Activated T-cell treated with anti-CD3 and anti-CD28 coated beads, Interleukin-2, amount 50 U/mL, for 4 hours (primary cell): Measurements from ENCODE around the gene HIGD1A. TPM values are rescaled to one million over a fixed set of nuclear protein-coding genes. Genes with fewer than 3 reads are reported as not detected.

ENCODE experiments used
- ATAC-seq, 2 donors: fragments of 200-7000 bp; cut with Tn5 transposase; one replicate each; pipeline ENCODE4 v1.10.0; 2021
- DNase-seq: peaks from one replicate; pipeline ENCODE4 v3.0.0-alpha.2; 2020
- H3K27me3 Mint-ChIP-seq: one replicate; pipeline ENCODE4 v1.8.0; 2021; ENCODE audit warnings: low read depth, mixed read lengths
- H3K36me3 Mint-ChIP-seq: one replicate; pipeline ENCODE4 v1.8.0; 2022; ENCODE audit warnings: mixed read lengths; ENCODE audit not compliant: insufficient read depth
- H3K4me1 Mint-ChIP-seq: one replicate; pipeline ENCODE4 v1.8.0; 2021; ENCODE audit warnings: low read depth, mixed read lengths
- H3K4me3 Mint-ChIP-seq: one replicate; pipeline ENCODE4 v1.8.0; 2021; ENCODE audit warnings: mild to moderate bottlenecking, moderate library complexity, mixed read lengths
- H3K9me3 Mint-ChIP-seq: one replicate; pipeline ENCODE4 v1.8.0; 2021; ENCODE audit warnings: mixed read lengths
- total RNA-seq, 3 donors: library from RNA; stranded (reverse); gene quantifications; one replicate each; pipeline ENCODE4 v1.2.1, GENCODE V29; 2021

The HIGD1A gene
- total RNA-seq, 3 donors from 2014 or later: 75.5 to 88.7 (median 83.0) TPM

DNA sequence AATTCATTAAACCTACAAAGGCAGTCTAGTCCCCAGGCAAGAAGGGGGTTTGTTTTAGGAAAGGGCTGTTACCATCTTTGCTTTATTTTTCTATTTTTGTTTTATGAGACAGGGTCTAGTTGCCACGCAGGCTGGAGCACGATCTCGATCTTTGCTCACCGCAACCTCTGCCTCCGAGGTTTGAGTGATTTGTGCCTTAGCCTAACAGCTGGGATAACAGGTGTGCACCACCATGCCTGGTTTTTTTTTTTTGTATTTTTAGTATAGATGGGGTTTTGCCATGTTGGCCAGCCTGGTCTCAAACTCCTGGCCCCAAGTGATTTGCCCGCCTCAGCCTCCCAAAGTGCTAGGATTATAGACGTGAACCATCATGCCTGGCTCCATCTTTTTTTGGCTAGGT, 4.9 kb downstream of the HIGD1A start:
- peaks cover 49% of the 10 kb centered on the region for H3K4me1 Mint-ChIP-seq
- H3K9me3 Mint-ChIP-seq: no peaks in the 10 kb centered on the region
- no peak overlapping the region for H3K4me3 Mint-ChIP-seq
- no peak for DNase-seq
- H3K36me3 Mint-ChIP-seq: peaks cover 6% of the 10 kb centered on the region
- no peak for ATAC-seq
- H3K27me3 Mint-ChIP-seq: no peaks in the 10 kb centered on the region

DNA sequence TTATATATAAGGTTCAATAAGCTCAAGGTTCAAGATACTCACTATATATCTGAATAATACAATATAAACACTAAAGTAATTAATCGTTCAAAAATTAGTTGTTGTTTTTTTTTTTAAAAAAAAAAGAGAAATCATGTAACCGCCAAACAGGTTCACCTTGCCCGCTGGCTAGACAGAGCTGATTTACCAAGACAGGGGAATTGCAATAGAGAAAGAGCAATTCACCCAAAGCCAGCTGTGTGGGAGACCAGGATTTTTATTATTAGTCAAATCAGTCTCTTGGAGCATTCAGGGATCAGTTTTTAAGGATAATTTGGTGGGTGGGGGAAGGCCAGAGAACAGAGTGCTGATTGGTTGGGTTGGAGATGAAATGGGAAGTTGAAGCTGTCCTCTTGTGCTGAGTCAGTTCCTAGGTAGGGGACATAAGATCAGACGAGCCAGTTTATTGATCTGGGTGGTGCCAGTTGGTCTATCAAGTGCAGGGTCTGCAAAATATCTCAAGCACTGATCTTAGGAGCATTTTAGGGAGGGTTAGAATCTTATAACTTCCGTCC, 7.9 kb downstream of the HIGD1A start:
- peaks cover 14% of the 10 kb centered on the region for H3K36me3 Mint-ChIP-seq
- no peaks in the 10 kb centered on the region for H3K9me3 Mint-ChIP-seq
- H3K27me3 Mint-ChIP-seq: no peaks in the 10 kb centered on the region
- ATAC-seq: no peak
- no peak for DNase-seq
- H3K4me3 Mint-ChIP-seq: no peak overlapping the region
- H3K4me1 Mint-ChIP-seq: peaks cover 28% of the 10 kb centered on the region

DNA sequence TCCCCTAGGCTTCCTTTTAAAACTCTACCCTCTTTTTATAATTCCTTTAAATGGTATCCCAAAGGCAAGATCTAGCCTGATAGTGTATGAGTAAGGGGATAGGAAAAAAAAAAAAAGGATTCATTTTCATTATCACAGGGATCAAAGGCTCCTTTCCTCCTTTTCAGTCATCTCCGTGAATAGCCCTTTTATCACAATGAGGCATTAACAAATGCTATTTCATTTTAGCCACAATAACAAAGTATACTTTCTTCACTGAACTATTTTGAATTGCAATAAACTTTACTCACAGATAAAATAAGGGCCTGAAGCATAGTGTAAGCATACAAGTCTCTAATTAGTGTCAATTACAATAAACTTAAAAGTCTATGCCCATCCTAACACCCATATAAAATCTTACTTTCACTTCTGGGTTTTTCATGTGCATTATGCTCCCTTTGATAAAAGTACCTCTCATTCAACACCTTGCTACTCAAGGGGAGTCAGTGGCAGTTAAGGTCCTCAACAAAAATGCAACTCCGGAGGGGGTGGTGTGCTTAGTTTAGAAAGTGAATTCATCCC, 8.6 kb downstream of the HIGD1A start:
- no peaks in the 10 kb centered on the region for H3K27me3 Mint-ChIP-seq
- DNase-seq: no peak

DNA sequence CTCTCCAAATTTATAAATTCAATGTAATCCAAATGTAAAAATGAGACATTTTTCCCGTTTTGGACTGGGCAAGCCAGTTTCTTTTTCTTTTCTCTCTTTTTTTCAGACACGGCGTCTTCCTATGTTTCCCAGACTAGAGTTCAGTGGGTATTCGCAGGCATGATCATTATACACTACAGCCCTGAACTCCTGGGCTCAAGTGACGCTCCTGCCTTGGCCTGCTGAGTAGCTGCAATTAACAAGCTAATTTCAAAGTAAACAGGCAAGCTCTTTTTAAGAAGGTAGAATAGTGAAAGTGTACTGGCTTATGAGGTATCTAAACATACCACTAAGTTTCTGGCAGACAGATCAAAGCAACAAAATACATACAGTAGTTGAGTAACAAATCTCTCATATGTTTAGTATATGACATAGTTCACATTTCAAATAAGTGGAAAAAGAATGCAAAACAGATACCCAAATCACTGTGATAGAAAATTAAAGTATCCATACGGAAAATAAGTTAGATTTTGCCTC, 13.5 kb downstream of the HIGD1A start:
- no peaks in the 10 kb centered on the region for H3K27me3 Mint-ChIP-seq
- no peak overlapping the region for H3K4me3 Mint-ChIP-seq
- peaks cover 26% of the 10 kb centered on the region for H3K36me3 Mint-ChIP-seq
- ATAC-seq: no peak
- DNase-seq: no peak
- H3K9me3 Mint-ChIP-seq: no peaks in the 10 kb centered on the region
- H3K4me1 Mint-ChIP-seq: peaks cover 10% of the 10 kb centered on the region

More for the DNA sequence above, 8.6 kb downstream of the HIGD1A start:
- Mint-ChIP-seq H3K9me3 (no peaks in the 10 kb centered on the region), H3K4me1 (peaks cover 25% of the 10 kb centered on the region), H3K4me3 (no peak overlapping the region), H3K36me3 (peaks cover 18% of the 10 kb centered on the region)
- ATAC-seq: no peak

DNA sequence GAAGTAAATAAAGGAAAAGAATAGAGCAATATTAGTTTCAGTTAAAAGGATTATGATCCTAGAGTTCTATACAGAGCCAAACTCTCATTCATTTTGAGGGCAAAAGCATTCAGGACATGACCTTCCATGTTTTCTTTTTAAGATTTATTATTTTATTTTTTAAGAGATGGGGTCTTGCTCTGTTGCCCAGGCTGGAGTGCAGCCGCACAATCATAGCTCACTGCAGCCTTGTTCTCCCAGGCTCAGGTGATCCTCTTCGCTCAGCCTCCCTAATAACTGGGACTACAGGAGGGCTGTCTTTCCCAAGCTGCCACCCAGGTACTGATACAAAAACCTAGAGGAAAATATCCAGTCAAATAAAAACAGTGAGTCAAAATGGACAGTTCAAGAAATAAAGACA, 17.7 kb downstream of the HIGD1A start:
- DNase-seq: no peak
- Mint-ChIP-seq H3K4me1 (peaks cover 6% of the 10 kb centered on the region), H3K4me3 (no peak overlapping the region), H3K27me3 (no peaks in the 10 kb centered on the region), H3K9me3 (no peaks in the 10 kb centered on the region), H3K36me3 (peaks cover 25% of the 10 kb centered on the region)
- ATAC-seq: no peak

DNA sequence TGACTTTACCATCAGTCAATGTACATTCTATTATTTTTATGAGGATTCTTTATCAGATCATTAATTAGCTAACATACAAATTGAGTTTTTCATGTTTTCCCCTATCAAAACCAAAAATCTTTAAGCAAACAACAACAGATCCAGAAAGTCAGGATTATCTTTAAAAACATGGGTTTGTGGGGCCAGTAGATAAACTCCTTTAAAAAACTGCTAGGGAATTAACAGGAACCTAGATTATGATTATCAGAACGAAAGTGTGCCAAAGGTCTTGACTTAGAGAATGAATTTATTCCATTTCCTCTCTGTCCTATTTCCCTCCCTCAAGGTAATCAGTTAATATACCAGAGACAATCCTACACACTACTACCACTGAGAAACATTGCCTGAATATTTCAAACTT, 18.1 kb downstream of the HIGD1A start:
- DNase-seq (no peak), ATAC-seq (no peak)
- Mint-ChIP-seq H3K36me3 (peaks cover 25% of the 10 kb centered on the region), H3K4me1 (peaks cover 6% of the 10 kb centered on the region), H3K9me3 (no peaks in the 10 kb centered on the region), H3K27me3 (no peaks in the 10 kb centered on the region), H3K4me3 (no peak overlapping the region)

DNA sequence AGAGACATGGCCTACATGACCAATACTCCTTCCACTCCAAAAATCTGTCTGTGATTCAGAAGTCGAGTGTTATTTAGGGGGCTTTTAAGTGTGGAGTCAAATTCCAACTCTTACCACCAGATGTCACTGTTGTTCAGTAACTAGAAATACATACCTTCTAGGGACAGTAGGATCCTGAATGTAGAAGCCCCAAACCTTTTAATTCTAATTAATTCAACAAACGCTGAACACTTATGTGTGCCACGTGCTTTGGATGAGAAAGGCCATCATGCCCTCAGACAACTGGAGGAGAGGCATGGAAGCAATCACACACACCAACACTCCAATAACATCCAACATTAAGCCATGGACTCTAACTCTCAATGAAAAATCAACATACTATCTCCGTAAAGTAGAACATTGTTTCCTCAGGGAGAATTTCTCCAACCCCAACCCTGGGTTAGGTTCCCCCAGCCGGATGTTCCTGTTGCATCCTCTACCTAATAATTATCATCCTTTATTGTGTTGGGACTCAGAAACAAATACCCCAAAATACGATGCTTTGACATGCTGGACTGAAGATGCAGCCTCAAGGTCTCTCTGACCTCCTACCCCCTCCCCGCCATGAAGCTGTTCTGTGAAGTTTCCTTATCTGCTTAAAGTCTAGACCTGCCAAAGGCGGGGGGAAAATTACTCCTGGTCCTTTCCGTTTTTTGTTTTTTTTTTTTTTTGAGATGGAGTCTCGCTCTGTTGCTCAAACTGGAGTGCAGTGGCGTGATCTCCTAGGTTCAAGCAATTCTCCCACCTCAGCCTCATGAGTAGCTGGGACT, 23.2 kb downstream of the HIGD1A start:
- Mint-ChIP-seq H3K9me3 (no peaks in the 10 kb centered on the region), H3K4me1 (peaks cover 2% of the 10 kb centered on the region), H3K27me3 (no peaks in the 10 kb centered on the region), H3K4me3 (no peak overlapping the region), H3K36me3 (peaks cover 11% of the 10 kb centered on the region)
- ATAC-seq (peak; percentile 71 to 83), DNase-seq (no peak)

DNA sequence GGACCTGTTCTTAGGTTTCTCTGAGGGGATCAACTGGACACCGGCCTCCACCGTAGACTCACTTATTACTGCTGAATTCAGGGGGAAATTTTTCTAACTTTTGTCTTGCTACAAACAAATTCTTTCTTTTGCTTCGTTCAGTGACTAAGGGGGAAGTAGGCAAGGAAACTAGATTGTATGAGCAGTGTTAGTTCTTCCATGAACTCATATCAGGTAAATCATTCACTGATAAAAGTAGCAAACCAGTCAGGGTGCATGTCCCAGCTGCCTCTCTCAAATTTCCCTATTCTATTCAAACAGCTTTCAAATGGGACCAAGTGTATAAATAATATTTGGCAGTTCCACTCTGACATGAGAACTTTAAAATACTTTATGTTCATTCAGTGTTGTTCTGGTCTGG, 23.9 kb downstream of the HIGD1A start:
- Mint-ChIP-seq H3K27me3 (no peaks in the 10 kb centered on the region), H3K4me3 (no peak overlapping the region), H3K4me1 (peaks cover 2% of the 10 kb centered on the region), H3K9me3 (no peaks in the 10 kb centered on the region), H3K36me3 (peaks cover 8% of the 10 kb centered on the region)
- ATAC-seq: no peak
- DNase-seq: no peak

DNA sequence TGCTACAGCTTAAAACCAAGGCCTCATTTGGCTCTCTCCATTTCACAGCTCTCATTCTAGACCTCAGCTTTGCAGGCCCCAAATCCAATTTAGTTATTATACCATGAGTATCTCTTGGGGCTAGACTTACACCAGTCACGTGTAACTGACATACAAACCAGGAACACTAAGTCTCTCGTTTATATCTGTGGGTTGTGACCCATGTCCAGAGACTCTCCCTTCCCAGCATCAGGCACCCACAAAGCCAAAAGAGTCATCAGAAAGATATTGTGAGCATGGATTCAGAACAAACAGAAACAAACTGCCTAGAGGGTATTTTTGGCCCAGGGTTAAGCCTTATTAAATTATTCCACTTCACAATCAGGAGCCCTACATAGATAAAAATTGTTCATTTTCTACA, 25.6 kb downstream of the HIGD1A start:
- peaks cover 8% of the 10 kb centered on the region for H3K36me3 Mint-ChIP-seq
- ATAC-seq (no peak), DNase-seq (no peak)
- peaks cover 2% of the 10 kb centered on the region for H3K4me1 Mint-ChIP-seq
- no peaks in the 10 kb centered on the region for H3K27me3 Mint-ChIP-seq
- no peak overlapping the region for H3K4me3 Mint-ChIP-seq
- H3K9me3 Mint-ChIP-seq: no peaks in the 10 kb centered on the region

DNA sequence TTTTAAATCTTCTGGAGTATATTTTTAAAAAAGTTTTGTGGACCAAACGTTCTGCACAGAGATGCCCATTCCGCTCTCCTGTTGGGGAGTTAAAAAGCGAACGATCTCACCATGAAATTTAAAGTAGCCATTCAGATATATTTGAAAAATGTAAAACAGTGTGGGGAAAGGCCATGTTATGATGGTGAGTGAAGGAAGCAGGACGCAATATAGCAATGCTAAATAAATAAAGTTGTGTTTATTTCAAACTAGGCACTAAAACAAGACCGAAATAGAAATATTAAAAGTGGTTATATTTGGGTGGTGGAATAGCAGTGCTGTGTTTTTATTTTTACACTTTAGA, 30.9 kb downstream of the HIGD1A start:
- H3K9me3 Mint-ChIP-seq: peaks cover 7% of the 10 kb centered on the region
- peaks cover 2% of the 10 kb centered on the region for H3K27me3 Mint-ChIP-seq
- H3K4me1 Mint-ChIP-seq: peaks cover 13% of the 10 kb centered on the region
- DNase-seq (no peak), ATAC-seq (peak; percentile 2 to 7)
- H3K4me3 Mint-ChIP-seq: peak overlapping the region; percentile 86
- no peaks in the 10 kb centered on the region for H3K36me3 Mint-ChIP-seq

DNA sequence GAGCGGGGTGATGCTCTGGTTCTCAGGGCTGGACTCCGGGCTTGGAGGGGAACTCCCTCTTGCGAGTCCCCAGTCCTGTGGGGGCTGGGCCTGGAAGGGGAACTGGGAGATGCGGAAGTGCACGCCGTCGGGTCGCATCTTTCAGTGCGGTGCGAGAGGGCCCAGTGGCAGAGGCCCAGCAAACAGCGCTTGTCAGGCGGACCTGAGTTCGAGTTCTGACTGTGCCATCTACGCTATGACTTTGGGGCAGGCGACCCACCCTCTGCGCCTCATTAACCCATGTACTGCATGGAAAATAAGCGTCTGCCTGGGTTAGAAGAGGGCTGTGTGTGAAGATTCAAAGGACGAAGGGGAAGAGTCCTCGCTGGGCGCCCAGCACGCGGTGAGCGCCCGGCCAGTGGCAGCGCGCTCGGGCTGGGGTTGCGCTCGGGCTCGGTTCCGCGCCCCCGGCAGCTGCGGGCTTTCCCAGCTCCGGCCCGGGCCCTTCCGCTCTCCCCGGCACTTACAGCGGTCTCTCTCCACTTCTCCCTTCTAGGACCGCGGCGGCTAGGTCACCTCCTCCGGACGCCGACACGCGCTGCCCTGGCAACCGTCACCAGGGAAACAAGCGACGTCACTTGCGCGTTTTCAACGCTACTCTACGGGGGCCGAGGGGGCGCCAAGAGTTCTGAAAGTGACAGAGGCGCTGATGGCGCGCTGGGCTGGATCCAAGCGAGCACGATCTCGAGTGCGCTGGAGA, 31.5 kb downstream of the HIGD1A start, which contains the start of gene CCDC13:
TSS of gene CCDC13 (minus strand) at position 584 of the 739 bp plus-strand sequence. CDS start 14,908 bp downstream, outside the sequence.
- peak; percentile 83 for DNase-seq
- peak; percentile 96 to 97 for ATAC-seq
- peaks cover 2% of the 10 kb centered on the region for H3K27me3 Mint-ChIP-seq
- peak within 1 kb of the TSS; percentile 86 for H3K4me3 Mint-ChIP-seq
- H3K36me3 Mint-ChIP-seq: no peaks in the 10 kb centered on the region
- peaks cover 7% of the 10 kb centered on the region for H3K9me3 Mint-ChIP-seq
- H3K4me1 Mint-ChIP-seq: peaks cover 13% of the 10 kb centered on the region

DNA sequence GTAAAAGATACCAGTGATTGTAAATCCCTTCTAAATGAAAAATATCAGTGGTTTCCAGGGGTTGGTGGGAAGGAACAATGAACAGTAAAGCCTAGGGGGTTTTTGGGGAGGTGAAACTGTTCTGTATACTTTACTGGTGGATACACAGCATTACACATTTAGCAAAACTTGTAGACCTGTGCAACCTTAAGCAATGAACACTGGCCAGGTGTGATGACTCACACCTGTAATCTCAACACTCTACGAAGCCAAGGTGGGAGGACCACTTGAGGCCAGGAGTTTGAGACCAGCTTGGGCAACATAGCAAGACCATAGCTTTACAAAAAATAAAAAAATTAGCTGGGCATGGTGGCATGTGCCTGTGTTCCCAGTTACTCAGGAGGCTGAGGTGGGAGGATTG, 33.0 kb downstream of the HIGD1A start:
- DNase-seq (no peak), ATAC-seq (no peak)
- Mint-ChIP-seq H3K36me3 (no peaks in the 10 kb centered on the region), H3K4me3 (no peak overlapping the region), H3K9me3 (peaks cover 7% of the 10 kb centered on the region), H3K4me1 (peaks cover 13% of the 10 kb centered on the region), H3K27me3 (peaks cover 2% of the 10 kb centered on the region)

DNA sequence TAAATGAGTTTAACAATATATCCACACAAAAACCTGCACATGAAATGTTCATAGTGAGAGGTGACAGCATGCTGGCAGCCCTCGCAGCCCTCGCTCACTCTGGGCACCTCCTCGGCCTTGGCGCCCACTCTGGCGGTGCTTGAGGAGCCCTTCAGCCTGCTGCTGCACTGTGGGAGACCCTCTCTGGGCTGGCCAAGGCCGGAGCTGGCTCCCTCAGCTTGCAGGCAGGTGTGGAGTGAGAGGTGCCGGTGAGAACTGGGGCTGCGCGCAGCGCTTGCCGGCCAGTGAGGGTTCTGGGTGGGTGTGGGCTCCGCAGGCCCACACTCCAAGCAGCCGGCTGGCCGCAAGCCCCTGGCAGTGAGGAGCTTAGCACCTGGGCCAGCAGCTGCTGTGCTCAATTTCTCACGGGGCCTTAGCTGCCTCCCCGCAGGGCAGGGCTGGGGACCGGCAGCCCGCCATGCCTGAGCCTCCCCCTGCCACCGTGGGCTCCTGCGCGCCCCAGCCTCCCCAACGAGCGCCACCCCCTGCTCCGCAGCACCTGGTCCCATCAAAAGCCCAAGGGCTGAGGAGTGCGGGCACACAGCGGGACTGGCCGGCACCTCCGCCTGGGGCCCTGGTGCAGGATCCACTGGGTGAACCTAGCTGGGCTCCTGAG, 34.7 kb downstream of the HIGD1A start:
- H3K4me1 Mint-ChIP-seq: peaks cover 13% of the 10 kb centered on the region
- peaks cover 2% of the 10 kb centered on the region for H3K27me3 Mint-ChIP-seq
- H3K36me3 Mint-ChIP-seq: no peaks in the 10 kb centered on the region
- peaks cover 7% of the 10 kb centered on the region for H3K9me3 Mint-ChIP-seq
- ATAC-seq: no peak
- no peak overlapping the region for H3K4me3 Mint-ChIP-seq
- no peak for DNase-seq
